ENCODE measurements around the gene FERD3L.
A peak's percentile ranks its signal among the peaks of the same experiment; 100 is the strongest.

FERD3L gene

DNA sequence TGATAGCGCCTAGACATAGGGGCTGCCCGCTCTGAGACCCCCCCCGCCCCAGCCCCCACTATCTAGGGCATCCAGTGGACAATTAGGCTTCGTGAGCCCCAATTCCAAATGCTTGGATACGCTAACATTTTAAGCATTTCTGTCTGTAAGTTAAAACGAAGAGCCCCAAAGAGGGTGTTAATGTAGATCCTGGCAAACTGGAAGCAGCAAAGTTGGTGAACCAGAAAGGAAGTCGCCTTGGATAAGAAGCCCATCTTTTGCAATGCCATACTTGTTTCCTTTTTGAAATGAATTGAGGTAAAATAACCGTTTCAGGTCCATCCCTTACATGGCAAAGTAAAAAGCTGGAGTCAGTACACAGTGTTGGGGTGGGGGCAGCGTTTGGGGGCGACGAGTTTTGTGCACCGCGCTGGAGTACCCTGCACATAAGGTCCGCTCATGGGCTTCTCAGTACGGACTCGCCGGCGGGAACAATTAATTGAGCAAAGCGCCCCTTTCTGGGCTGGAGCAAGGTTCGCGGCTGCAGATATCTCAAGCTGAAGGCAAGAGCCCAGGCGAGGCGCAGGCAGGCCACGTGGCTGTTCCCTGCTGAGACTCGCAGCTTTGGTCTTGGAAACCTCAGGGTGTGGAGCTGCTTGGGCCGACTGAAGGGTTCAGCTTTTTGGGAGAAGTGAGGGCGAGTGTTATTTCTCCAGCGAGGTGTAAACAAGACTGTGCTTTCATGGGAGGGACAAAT lies 26.4 kb downstream of the FERD3L start:
- Histone ChIP-seq H3K27me3 (replicated peaks) (no peaks in the 10 kb centered on the region), H3K27ac (no peak overlapping the region), H3K36me3 (replicated peaks) (no peaks in the 10 kb centered on the region), H3K4me3 (ENCODE audit: low read depth, low read length) (peak overlapping the region; percentile 99)
- TF ChIP-seq, protein P1, sequence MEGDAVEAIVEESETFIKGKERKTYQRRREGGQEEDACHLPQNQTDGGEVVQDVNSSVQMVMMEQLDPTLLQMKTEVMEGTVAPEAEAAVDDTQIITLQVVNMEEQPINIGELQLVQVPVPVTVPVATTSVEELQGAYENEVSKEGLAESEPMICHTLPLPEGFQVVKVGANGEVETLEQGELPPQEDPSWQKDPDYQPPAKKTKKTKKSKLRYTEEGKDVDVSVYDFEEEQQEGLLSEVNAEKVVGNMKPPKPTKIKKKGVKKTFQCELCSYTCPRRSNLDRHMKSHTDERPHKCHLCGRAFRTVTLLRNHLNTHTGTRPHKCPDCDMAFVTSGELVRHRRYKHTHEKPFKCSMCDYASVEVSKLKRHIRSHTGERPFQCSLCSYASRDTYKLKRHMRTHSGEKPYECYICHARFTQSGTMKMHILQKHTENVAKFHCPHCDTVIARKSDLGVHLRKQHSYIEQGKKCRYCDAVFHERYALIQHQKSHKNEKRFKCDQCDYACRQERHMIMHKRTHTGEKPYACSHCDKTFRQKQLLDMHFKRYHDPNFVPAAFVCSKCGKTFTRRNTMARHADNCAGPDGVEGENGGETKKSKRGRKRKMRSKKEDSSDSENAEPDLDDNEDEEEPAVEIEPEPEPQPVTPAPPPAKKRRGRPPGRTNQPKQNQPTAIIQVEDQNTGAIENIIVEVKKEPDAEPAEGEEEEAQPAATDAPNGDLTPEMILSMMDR (IDR thresholded peaks at IDR 0.05; ENCODE audit: low read depth, low read length, missing control alignments): no peak
- no peak for DNase-seq
- in situ Hi-C loops (cut with HindIII; ENCODE audit: low pct_ligation_motif_present, low sequenced_read_pairs): no loop called here

DNA sequence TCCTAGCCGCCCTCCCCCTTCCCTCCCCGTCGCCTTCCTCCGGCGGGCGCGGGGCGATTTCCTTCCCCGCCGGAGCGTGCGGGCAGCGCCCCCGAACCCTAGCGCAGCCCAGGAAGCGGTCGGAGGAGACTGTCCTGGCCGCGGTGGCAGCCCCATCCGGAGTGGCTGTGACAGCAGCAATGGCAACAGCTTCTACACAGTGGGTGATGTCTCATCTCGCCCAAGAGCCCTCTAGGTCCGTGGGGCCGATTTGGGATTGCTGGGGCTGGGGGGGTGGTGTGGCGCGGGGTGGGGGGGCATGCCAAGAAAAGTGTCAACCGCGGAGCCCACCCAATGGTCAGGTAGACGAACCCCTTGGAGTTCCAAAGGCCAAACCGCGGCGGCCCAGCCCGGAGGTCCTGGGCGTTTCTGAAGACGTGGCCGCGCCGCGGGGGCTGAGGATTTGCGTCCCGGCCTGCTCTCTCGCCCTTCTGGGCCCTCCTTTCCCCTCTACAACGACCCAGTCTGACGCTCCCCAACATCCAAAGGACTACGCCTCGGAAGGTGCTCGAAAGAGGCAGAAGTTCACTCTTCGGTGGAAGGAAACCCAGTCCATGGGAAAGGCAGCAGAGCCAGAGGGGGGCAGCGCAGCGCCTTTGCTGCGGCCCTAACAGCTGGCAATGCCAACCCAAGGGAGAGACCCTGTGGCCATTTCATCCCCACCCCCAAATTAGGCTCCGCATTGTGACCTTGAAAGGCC lies 27.2 kb downstream of the FERD3L start:
- in situ Hi-C loops (cut with HindIII; ENCODE audit: low pct_ligation_motif_present, low sequenced_read_pairs): no loop called here
- Histone ChIP-seq H3K36me3 (replicated peaks) (no peaks in the 10 kb centered on the region), H3K4me3 (ENCODE audit: low read depth, low read length) (peak overlapping the region; percentile 99), H3K27me3 (replicated peaks) (no peaks in the 10 kb centered on the region), H3K27ac (peak overlapping the region; percentile 71)
- DNase-seq: peak; percentile 2
- TF ChIP-seq, protein P1 (IDR thresholded peaks at IDR 0.05; ENCODE audit: low read depth, low read length, missing control alignments): peak; percentile 59

GRCh38 chr7:19117091-19117869 lies 27.9 kb downstream of the FERD3L start, which contains the start of gene TWIST1:
TSS of gene TWIST1 (minus strand) at chr7:19117636. CDS start at chr7:19117321, 315 bp downstream.
- peak; percentile 86 for DNase-seq
- in situ Hi-C loops (cut with HindIII; ENCODE audit: low pct_ligation_motif_present, low sequenced_read_pairs): no loop called here
- Histone ChIP-seq H3K4me3 (ENCODE audit: low read depth, low read length) (peak within 1 kb of the TSS; percentile 99), H3K27ac (peak within 1 kb of the TSS; percentile 71), H3K36me3 (replicated peaks) (no peaks in the 10 kb centered on the region), H3K27me3 (replicated peaks) (no peaks in the 10 kb centered on the region)
- TF ChIP-seq, protein P1 (IDR thresholded peaks at IDR 0.05; ENCODE audit: low read depth, low read length, missing control alignments): no peak

- TF ChIP-seq, protein P1 (IDR thresholded peaks at IDR 0.05; ENCODE audit: low read depth, low read length, missing control alignments): peak; percentile 6
Observed at GRCh38 chr7:19116121-19117090, 28.8 kb downstream of the FERD3L start.

DNA sequence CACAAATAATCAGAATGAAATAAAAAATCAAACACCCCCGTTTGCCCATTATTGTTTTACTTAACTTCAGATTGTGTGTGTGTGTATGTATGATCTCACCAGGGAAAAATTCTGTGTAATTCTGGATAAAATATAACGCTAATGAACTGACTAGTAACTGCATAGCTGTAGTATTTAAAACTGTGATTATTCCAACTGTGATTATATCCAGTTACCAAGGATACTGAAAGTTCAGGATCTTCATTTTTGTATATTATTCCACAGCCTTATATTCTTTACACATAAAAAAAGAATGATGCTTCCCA lies 30.7 kb downstream of the FERD3L start:
- in situ Hi-C loops (cut with HindIII; ENCODE audit: low pct_ligation_motif_present, low sequenced_read_pairs): no loop called here
- Histone ChIP-seq H3K36me3 (replicated peaks) (no peaks in the 10 kb centered on the region), H3K27ac (peak overlapping the region; percentile 36), H3K27me3 (replicated peaks) (no peaks in the 10 kb centered on the region), H3K4me3 (ENCODE audit: low read depth, low read length) (peak overlapping the region; percentile 99)
- DNase-seq: no peak
- TF ChIP-seq, protein P1 (IDR thresholded peaks at IDR 0.05; ENCODE audit: low read depth, low read length, missing control alignments): no peak

More at GRCh38 chr7:19116121-19117090, 28.8 kb downstream of the FERD3L start:
- Histone ChIP-seq H3K4me3 (ENCODE audit: low read depth, low read length) (peak overlapping the region; percentile 99), H3K27me3 (replicated peaks) (no peaks in the 10 kb centered on the region), H3K27ac (peak overlapping the region; percentile 71), H3K36me3 (replicated peaks) (no peaks in the 10 kb centered on the region)
- peak; percentile 27 for DNase-seq
- in situ Hi-C loops (cut with HindIII; ENCODE audit: low pct_ligation_motif_present, low sequenced_read_pairs): no loop called here

All from brain microvascular endothelial cell (primary cell).